Osteocyte (in vitro differentiated cells): ENCODE data around the gene PTPRN2. TPM values are rescaled to one million over a fixed set of nuclear protein-coding genes. Genes with fewer than 3 reads are reported as not detected.
"Not testable (repeated sequence)": the region's sequence is repeated elsewhere in the genome, so short reads cannot be mapped to it uniquely, and the experiment has no call there.

Experiments used
- DNase-seq: peaks from one replicate; pipeline ENCODE4 v3.0.0; 2021; ENCODE audit warnings: mixed read lengths; ENCODE audit not compliant: unreplicated experiment; ENCODE audit errors: extremely low spot score
- H3K27ac Mint-ChIP-seq: one replicate; pipeline ENCODE4 v1.8.0; 2021; ENCODE audit warnings: mild to moderate bottlenecking, mixed read lengths; ENCODE audit not compliant: unreplicated experiment
- H3K27me3 Mint-ChIP-seq: one replicate; pipeline ENCODE4 v1.8.0; 2021; ENCODE audit warnings: mixed read lengths; ENCODE audit not compliant: unreplicated experiment
- H3K36me3 Mint-ChIP-seq: one replicate; pipeline ENCODE4 v1.8.0; 2021; ENCODE audit warnings: mixed read lengths; ENCODE audit not compliant: unreplicated experiment
- H3K4me1 Mint-ChIP-seq: one replicate; pipeline ENCODE4 v1.8.0; 2021; ENCODE audit warnings: mixed read lengths; ENCODE audit not compliant: unreplicated experiment
- H3K4me3 Mint-ChIP-seq: one replicate; pipeline ENCODE4 v1.8.0; 2021; ENCODE audit warnings: mild to moderate bottlenecking, moderate library complexity, mixed read lengths; ENCODE audit not compliant: unreplicated experiment
- H3K9me3 Mint-ChIP-seq: one replicate; pipeline ENCODE4 v1.8.0; 2021; ENCODE audit warnings: mixed read lengths; ENCODE audit not compliant: unreplicated experiment
- CTCF ChIP-seq: fragments of 200-600 bp; sonication (generic); IDR thresholded peaks from 2 replicates; pipeline ENCODE4 v1.5.0; 2021; ENCODE audit warnings: antibody characterized with exemption, mild to moderate bottlenecking, moderate library complexity
- total RNA-seq: library from RNA; stranded (reverse); gene quantifications from 2 replicates; pipeline ENCODE4 v1.2.1, GENCODE V29; 2021

Gene PTPRN2
- total RNA-seq, 1 donor from 2014 or later = 0.59 TPM

- DNase-seq = no peak
- Mint-ChIP-seq H3K27ac (no peak overlapping the region), H3K27me3 (no peaks in the 10 kb centered on the region), H3K4me1 (no peaks in the 10 kb centered on the region), H3K4me3 (no peak overlapping the region), H3K36me3 (no peaks in the 10 kb centered on the region), H3K9me3 (peaks cover 13% of the 10 kb centered on the region)
- TF ChIP-seq CTCF = no peak
Observed at GRCh38 chr7:157904866-157905570, 682.6 kb downstream of the PTPRN2 start.

GRCh38 chr7:157904211-157904865, 683.3 kb downstream of the PTPRN2 start:
- no peak overlapping the region for H3K27ac Mint-ChIP-seq

GRCh38 chr7:157903710-157904109, 683.9 kb downstream of the PTPRN2 start:
- no peak for DNase-seq
- TF ChIP-seq CTCF = no peak
- no peak overlapping the region for H3K27ac Mint-ChIP-seq
- H3K36me3 Mint-ChIP-seq = no peaks in the 10 kb centered on the region
- peaks cover 19% of the 10 kb centered on the region for H3K9me3 Mint-ChIP-seq
- H3K4me1 Mint-ChIP-seq = no peaks in the 10 kb centered on the region
- no peaks in the 10 kb centered on the region for H3K27me3 Mint-ChIP-seq
- no peak overlapping the region for H3K4me3 Mint-ChIP-seq

More at GRCh38 chr7:157904211-157904865, 683.3 kb downstream of the PTPRN2 start:
- Mint-ChIP-seq H3K4me3 (no peak overlapping the region), H3K9me3 (peaks cover 19% of the 10 kb centered on the region), H3K4me1 (no peaks in the 10 kb centered on the region), H3K27me3 (no peaks in the 10 kb centered on the region), H3K36me3 (no peaks in the 10 kb centered on the region)
- TF ChIP-seq CTCF = no peak
- DNase-seq = no peak

GRCh38 chr7:157903296-157903695, 684.3 kb downstream of the PTPRN2 start:
- Mint-ChIP-seq H3K4me1 (no peaks in the 10 kb centered on the region), H3K9me3 (peaks cover 19% of the 10 kb centered on the region), H3K27ac (no peak overlapping the region), H3K27me3 (no peaks in the 10 kb centered on the region), H3K4me3 (no peak overlapping the region), H3K36me3 (no peaks in the 10 kb centered on the region)
- no peak for DNase-seq
- no peak for TF ChIP-seq CTCF

- not testable (repeated sequence) for H3K27me3 Mint-ChIP-seq, DNase-seq, H3K36me3 Mint-ChIP-seq, H3K27ac Mint-ChIP-seq, H3K4me3 Mint-ChIP-seq, H3K4me1 Mint-ChIP-seq
- peaks cover 19% of the 10 kb centered on the region for H3K9me3 Mint-ChIP-seq
Observed at GRCh38 chr7:157901816-157902610, 685.6 kb downstream of the PTPRN2 start.
